BJ (cell line): Measurements from ENCODE around the gene NELL1. TPM values are rescaled to one million over a fixed set of nuclear protein-coding genes. Genes with fewer than 3 reads are reported as not detected.

Experiments used
- CTCF ChIA-PET: fragments of 350-600 bp; formaldehyde crosslinking; extraction: SDS; loops from one replicate; lab custom pipeline; 2021; ENCODE audit warnings: antibody characterized with exemption, inconsistent platforms; lab: Yijun Ruan, JAX
- POLR2A ChIA-PET: fragments of 300-600 bp; sonication (Branson Sonifier 250); formaldehyde crosslinking; extraction: SDS; loops from one replicate; lab custom pipeline; 2021; ENCODE audit warnings: antibody characterized with exemption; lab: Charles Lee
- DNase-seq: peaks from one replicate; pipeline ENCODE4 v3.0.0-alpha.2; 2011; ENCODE audit warnings: low read depth
- H3K27me3 ChIP-seq: 2 replicates; pipeline ENCODE4 v1.6.0; 2011; ENCODE audit warnings: low read length; ENCODE audit not compliant: control insufficient read depth, insufficient read depth
- H3K36me3 ChIP-seq: 2 replicates; pipeline ENCODE4 v1.5.1; 2011; ENCODE audit warnings: low read length; ENCODE audit not compliant: control insufficient read depth, insufficient read depth
- H3K4me3 ChIP-seq: 2 replicates; pipeline ENCODE4 v1.5.1; 2011; ENCODE audit warnings: low read depth, mild to moderate bottlenecking, control low read depth, low read length
- polyA plus RNA-seq: library from polyadenylated mRNA; depleted of rRNA; stranded (reverse); fragments of >200 nt; gene quantifications from 2 replicates; pipeline ENCODE4 v1.2.3, GENCODE V29; 2011
- TF ChIP-seq, protein P1 (sequence below): IDR thresholded peaks from 2 replicates; pipeline ENCODE4 v1.5.1; 2011; ENCODE audit warnings: low read depth, mild to moderate bottlenecking, control low read depth, inconsistent platforms, low read length, moderate library complexity; ENCODE audit not compliant: insufficient read depth

Gene NELL1
- polyA plus RNA-seq, 1 experiment = not detected

DNA sequence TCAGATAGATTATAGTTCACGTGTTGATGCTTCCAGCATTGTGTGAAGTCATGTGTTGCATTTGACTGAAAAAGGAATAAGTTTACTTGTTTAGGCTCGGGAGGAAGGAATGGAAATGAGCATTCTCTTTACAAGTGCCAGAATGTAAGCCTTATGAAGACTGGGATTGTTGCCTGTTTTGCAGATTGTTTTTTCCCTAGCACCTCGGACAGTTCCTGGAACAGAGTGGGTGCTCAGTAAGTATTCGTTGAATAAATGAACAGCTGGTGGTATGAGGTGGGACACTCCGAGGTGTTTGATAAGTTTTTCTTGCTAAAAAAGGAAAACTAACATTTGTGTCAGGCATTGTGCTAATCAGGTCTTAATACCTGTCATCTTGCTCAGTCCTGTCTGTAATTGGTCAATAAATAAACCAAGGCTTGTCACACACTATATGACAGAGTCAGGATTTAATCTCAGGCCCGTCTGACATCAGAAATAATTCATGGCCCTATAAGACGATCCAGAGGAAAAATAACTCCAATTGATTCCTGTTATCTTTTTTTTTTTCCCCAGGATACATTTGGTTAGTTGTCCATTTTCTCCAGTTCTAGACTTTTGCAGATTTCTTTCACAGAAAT lies 304.7 kb downstream of the NELL1 start:
- ChIA-PET CTCF (no interaction called here), POLR2A (no interaction called here)
- TF ChIP-seq, protein P1, sequence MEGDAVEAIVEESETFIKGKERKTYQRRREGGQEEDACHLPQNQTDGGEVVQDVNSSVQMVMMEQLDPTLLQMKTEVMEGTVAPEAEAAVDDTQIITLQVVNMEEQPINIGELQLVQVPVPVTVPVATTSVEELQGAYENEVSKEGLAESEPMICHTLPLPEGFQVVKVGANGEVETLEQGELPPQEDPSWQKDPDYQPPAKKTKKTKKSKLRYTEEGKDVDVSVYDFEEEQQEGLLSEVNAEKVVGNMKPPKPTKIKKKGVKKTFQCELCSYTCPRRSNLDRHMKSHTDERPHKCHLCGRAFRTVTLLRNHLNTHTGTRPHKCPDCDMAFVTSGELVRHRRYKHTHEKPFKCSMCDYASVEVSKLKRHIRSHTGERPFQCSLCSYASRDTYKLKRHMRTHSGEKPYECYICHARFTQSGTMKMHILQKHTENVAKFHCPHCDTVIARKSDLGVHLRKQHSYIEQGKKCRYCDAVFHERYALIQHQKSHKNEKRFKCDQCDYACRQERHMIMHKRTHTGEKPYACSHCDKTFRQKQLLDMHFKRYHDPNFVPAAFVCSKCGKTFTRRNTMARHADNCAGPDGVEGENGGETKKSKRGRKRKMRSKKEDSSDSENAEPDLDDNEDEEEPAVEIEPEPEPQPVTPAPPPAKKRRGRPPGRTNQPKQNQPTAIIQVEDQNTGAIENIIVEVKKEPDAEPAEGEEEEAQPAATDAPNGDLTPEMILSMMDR = no peak
- Histone ChIP-seq H3K4me3 (no peak overlapping the region), H3K36me3 (no peaks in the 10 kb centered on the region), H3K27me3 (no peaks in the 10 kb centered on the region)
- DNase-seq = no peak

- Histone ChIP-seq H3K27me3 (no peaks in the 10 kb centered on the region), H3K36me3 (no peaks in the 10 kb centered on the region), H3K4me3 (no peak overlapping the region)
- DNase-seq = no peak
- TF ChIP-seq, protein P1 = no peak
- ChIA-PET CTCF (no interaction called here), POLR2A (no interaction called here)
Observed at GRCh38 chr11:20980736-20981135, 311.4 kb downstream of the NELL1 start.

DNA sequence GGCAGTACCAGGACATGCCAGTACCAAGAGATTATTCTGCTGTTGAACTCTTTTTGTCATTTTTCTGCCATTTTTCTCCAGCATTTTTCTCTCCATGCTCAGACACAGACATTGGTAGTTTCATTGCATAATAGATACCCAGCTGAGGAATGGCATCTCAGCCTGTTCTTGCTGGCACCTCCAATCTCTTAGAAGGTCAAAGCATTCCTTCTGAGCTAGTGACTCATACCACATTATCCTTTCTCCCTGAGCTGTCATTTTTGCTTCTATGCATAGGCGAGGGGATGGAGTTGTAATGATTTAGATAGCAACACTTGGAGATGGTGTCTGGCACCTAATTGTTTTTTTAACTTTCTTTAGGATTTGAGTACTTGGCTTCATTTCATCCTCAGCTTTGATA lies 321.1 kb downstream of the NELL1 start:
- Histone ChIP-seq H3K27me3 (no peaks in the 10 kb centered on the region), H3K4me3 (no peak overlapping the region), H3K36me3 (no peaks in the 10 kb centered on the region)
- TF ChIP-seq, protein P1 = no peak
- POLR2A ChIA-PET = no interaction called here
- CTCF ChIA-PET = no interaction called here
- no peak for DNase-seq

DNA sequence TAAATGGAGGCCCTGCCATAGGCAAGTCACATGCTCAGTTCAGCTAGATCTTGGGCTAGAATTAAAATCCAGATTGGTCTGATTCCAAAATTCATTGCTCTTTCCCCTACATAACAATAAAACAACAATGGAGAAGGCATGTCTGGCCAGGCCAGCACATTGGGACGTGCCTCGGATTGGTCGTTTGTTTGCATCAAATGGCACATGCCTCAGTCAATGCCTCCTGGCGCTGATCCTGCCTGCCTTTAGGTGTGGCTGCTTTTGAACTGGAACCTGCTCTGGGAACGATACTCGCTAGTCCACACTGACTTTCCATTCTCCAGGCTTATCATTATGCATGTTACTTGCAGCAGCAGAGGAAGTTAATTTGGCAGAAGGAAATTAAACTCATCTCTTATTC lies 322.1 kb downstream of the NELL1 start:
- POLR2A ChIA-PET = no interaction called here

DNA sequence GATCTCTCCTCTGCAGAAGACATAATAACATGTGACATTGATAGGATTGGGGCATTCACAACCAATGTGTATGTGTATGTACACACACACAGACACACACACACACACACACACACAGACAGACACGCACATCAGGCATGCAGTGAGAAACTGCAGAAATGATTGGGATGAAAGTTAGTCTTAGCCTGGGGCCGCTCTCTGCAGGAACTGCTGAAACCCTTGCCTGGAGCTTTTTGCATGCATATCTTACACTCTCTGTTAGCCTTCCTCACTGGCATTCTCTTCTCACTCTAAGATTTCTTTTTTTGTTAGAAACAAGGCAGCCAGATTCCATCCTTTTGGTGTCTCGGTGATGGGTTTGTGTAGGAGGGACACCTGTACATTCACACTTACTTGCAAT lies 337.9 kb downstream of the NELL1 start:
- CTCF ChIA-PET = no interaction called here

More for the DNA sequence above, 322.1 kb downstream of the NELL1 start:
- H3K36me3 ChIP-seq = no peaks in the 10 kb centered on the region
- TF ChIP-seq, protein P1 = no peak
- no peak for DNase-seq
- CTCF ChIA-PET = no interaction called here
- H3K4me3 ChIP-seq = no peak overlapping the region
- H3K27me3 ChIP-seq = no peaks in the 10 kb centered on the region

More for the DNA sequence above, 337.9 kb downstream of the NELL1 start:
- H3K36me3 ChIP-seq = no peaks in the 10 kb centered on the region
- TF ChIP-seq, protein P1 = no peak
- POLR2A ChIA-PET = no interaction called here
- H3K27me3 ChIP-seq = no peaks in the 10 kb centered on the region
- DNase-seq = no peak
- no peak overlapping the region for H3K4me3 ChIP-seq
